ENCODE measurements around the gene GPD1.

GPD1 gene

GRCh38 chr12:50103767-50104321 lies at the start of gene GPD1:
Gene GPD1 (plus strand): TSS chr12:50104008. CDS start chr12:50104051, 43 bp downstream.
- peak; percentile 28 to 38 for DNase-seq

- peak; percentile 61 to 70 for DNase-seq
These were observed 47.8 kb upstream of the GPD1 start for GRCh38 chr12:50055831-50056638.

GRCh38 chr12:50056639-50056976 lies 47.2 kb upstream of the GPD1 start:
- no peak for DNase-seq

GRCh38 chr12:50057000-50057841 lies 46.6 kb upstream of the GPD1 start, which contains the start of gene ASIC1:
Gene ASIC1 (plus strand): TSS chr12:50057596. CDS start chr12:50058767, 1,171 bp downstream.
- peak; percentile 62 to 68 for DNase-seq

- no peak for DNase-seq
These were observed 45.7 kb upstream of the GPD1 start for GRCh38 chr12:50057896-50058670.

- DNase-seq, result no peak
These were observed 45.0 kb upstream of the GPD1 start for GRCh38 chr12:50058743-50059312.

- DNase-seq, result peak; percentile 51 to 57
These were observed 44.2 kb upstream of the GPD1 start for GRCh38 chr12:50059440-50060119.

GRCh38 chr12:50060120-50060468 lies 43.7 kb upstream of the GPD1 start:
- no peak for DNase-seq

- DNase-seq, result no peak
These were observed 42.6 kb upstream of the GPD1 start for GRCh38 chr12:50061171-50061570.

- no peak for DNase-seq
These were observed 41.7 kb upstream of the GPD1 start for GRCh38 chr12:50061946-50062686.

- DNase-seq, result no peak
These were observed 40.9 kb upstream of the GPD1 start for GRCh38 chr12:50062728-50063460.

GRCh38 chr12:50065726-50066310 lies 38.0 kb upstream of the GPD1 start:
- DNase-seq, result no peak

- DNase-seq, result no peak
These were observed 37.4 kb upstream of the GPD1 start for GRCh38 chr12:50066402-50066801.

GRCh38 chr12:50069069-50069468 lies 34.7 kb upstream of the GPD1 start:
- DNase-seq, result no peak

- DNase-seq, result no peak
These were observed 34.3 kb upstream of the GPD1 start for GRCh38 chr12:50069539-50069938.

- DNase-seq, result peak; percentile 69 to 77
These were observed 33.3 kb upstream of the GPD1 start for GRCh38 chr12:50070314-50071060.

- DNase-seq, result no peak
These were observed 31.5 kb upstream of the GPD1 start for GRCh38 chr12:50072198-50072907.

GRCh38 chr12:50073206-50073605 lies 30.6 kb upstream of the GPD1 start:
- no peak for DNase-seq

- DNase-seq, result no peak
These were observed 30.1 kb upstream of the GPD1 start for GRCh38 chr12:50073712-50074111.

Data from activated CD4-positive, alpha-beta T cell treated with anti-CD3 and anti-CD28 coated beads, Interleukin-2, amount 50 U/mL, for 48 hours (primary cell).